GM18499 (cell line): ENCODE results near the gene TDRKH.

Experiments
- ATAC-seq: cut with Tn5 transposase; IDR thresholded peaks from one replicate; pipeline ENCODE4 v1.9.1; 2021; ENCODE audit warnings: moderate number of reproducible peaks; ENCODE audit not compliant: insufficient read depth, unreplicated experiment

TDRKH gene

DNA sequence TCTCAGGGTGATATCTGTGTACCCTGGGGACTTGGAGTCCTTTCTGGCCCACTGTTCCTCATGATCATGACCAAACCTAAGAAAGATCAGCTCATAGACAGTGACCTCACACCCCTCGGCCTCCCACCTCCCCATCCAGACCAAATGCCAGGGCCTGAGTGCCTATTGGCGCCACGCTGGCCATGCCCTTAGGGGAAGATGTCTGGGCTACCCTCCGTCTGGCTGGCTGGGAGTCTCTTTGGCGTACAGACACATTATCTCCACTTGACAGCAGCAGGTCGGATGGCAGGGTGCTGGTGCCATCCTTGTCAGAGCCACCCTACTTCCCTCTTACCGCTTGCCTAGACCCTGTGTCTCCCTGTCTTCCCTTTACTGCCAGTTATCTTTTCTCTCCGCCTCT, 32.9 kb upstream of the TDRKH start:
- no peak for ATAC-seq

- no peak for ATAC-seq
These were observed 32.1 kb upstream of the TDRKH start for GRCh38 chr1:151822404-151822803.

DNA sequence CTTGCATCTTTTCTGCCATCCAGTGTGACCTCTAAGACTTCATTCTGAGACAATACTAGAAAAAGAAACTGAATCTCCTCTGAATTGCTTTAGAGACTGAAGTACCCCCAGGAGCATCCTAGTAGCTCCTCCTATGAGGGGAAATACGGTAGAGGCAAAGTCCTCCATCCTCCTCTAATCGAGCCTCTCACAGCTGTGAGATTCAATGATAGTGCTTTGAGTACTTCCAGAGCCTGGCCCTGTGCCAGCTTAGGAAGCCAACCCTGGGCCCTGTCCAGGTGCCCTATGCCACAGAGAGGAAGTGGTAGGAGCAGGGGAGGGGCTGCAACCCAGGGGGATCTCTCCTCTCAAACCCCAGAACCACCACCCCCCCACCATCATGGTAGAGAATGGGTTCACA, 30.6 kb upstream of the TDRKH start:
- ATAC-seq = no peak

- no peak for ATAC-seq
These were observed 29.8 kb upstream of the TDRKH start for GRCh38 chr1:151819976-151820623.

DNA sequence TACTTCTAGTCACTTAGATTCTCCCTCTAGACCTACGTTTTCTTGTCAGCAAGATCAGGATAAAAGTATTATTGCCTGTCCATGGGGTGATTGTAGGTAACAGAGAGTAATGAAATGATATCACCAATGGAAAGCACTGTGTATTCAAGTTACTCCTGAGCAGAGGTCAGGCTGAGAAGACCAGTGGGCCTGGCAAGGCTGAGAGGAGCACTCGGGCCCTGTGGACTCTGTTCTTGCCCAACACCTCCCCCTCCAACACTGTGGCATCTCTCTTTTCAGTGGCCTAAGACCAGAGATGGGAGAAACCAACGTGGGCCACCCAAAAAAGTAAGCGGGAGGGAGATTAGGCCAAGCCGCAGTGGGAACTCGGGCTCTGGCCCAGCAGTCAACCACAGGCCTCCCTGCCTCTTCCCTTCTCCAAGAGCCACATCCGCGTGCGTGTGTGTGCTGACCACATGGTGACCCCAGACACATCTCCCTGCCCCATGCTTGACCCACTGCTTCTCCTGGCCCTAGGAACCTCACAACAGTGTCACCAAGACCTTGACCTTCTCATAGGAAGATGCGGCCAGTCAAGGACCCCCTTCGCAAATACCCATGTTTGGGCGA, 29.0 kb upstream of the TDRKH start:
- no peak for ATAC-seq

- no peak for ATAC-seq
These were observed 27.0 kb upstream of the TDRKH start for GRCh38 chr1:151817353-151817730.

DNA sequence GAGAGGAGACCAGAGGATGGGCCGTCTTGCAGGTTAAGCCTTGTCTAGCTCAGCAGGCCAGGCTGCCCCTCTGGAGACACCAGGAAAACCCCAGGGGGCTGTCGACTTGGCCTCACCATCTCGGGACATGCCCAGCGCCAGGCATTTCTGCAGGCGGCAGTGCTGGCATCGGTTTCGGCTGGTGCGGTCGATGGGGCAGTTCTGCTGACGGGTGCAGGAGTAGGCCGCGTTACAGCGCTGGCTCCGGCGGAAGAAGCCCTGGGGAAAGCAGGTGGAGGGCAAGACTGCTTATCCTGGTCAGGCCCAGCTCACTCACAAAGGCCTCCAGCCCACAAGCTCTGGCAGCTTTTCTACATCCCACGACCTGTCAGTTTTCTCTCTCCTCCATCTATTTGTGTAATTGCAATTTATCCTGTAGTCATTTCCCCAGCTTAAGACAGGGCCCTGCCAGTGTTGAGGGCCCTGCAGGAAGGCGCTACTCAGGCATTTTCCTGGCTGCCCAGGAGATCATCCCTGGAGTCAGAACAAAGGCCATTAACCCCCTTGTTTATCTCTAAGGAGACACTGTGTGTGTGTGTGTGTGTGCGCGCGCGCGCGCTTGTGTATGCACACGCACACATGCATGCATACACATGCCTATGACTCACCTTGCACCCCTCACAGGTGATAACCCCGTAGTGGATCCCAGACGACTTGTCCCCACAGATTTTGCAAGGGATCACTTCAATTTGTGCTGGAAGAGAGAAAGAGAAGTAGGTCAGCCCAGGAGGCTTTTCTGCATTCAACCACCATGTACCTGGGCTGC, 26.4 kb upstream of the TDRKH start:
- no peak for ATAC-seq

- no peak for ATAC-seq
These were observed 25.5 kb upstream of the TDRKH start for GRCh38 chr1:151815716-151816327.

- ATAC-seq = no peak
These were observed 24.8 kb upstream of the TDRKH start for GRCh38 chr1:151814971-151815545.

DNA sequence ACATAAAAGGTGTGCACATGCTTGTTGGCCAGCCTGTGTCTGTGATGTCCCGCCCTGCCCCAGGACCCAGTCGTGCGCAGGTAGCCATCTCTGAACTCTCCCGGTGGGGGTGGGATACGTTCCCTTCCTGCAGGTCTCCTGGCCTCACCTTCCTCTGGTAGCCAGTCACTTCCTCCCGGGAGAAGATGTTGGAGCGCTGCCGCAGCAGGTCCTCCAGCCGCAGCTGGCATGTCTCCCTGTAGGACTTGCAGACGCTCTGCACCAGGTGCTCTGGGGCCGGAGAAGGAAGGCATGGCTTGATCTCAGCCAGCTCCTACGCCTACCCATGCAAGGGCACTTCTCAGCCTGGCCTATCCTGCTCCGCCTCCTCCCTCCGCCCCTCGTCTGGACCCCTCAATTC, 24.1 kb upstream of the TDRKH start:
- no peak for ATAC-seq

DNA sequence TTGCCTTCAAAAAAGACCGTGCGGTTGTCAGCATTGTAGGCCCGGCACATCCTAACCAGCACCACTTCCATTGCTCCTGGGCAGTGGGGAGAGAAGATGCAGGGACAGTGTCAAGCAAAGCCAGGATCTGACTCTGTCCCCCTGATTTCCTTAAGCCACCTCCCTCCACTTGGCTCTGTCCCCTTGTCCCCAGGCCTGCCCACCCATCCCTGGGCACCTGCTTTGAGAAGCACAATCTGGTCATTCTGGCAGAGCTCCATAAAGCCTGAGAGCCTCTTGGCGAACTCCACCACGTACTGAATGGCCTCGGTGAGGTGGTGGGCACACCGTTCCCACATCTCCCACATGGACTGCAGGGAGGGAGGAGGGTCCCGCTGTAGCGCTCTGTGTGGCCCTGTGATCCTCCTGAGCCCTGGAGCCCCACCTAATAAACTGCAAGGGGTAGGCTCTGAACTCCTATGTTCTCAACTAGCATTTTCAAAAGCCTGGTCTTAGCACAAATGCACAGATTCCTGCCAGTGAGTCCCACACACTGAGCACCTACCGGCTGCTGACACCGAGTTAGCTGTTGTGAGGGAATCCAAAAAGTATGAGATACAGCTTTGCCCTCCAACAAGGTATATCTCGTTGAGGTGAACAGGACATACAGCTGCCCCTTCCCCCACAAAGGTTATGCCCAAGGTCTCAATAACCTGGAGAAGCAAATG, 23.1 kb upstream of the TDRKH start:
- no peak for ATAC-seq

DNA sequence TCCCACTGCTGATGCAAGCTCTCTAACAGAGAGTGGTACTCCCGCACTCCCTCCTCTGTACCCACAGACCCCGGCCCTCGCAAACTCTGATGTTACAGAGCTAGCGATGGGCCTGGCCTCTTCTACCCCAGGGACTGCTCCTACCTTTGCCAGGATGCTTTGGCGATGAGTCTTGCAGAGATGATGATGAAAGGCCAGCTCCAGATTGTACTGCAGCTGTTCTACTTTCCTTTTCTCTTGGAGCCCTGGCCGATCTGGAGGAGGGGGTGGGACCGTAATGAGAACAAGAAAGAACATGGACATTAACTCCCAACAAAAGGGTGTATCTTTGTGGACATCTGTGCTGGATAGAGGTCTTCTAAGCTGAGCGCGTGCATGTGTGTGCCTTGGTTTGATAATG, 20.9 kb upstream of the TDRKH start:
- no peak for ATAC-seq

- ATAC-seq = no peak
These were observed 19.8 kb upstream of the TDRKH start for GRCh38 chr1:151809985-151810556.

GRCh38 chr1:151809290-151809984, 19.1 kb upstream of the TDRKH start:
- no peak for ATAC-seq

DNA sequence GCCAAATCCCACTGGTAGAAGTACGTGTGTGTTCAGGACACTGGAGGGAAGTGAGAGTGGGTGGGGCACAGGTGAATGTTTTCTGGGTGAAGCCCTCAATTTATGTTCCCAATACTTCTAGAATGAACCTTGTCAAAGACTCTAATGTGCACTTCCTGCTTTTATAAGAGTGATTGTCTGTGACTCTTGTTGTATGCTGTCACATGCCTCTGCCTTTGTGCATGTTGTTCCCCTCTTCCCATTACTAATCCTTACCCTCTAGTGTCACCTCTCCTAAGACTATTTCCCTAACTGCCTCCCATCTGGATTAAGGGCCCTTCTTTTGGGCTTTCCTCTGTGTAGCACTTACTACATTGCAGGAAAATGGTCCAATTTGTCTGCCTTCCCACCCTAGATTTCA, 17.5 kb upstream of the TDRKH start:
- no peak for ATAC-seq

DNA sequence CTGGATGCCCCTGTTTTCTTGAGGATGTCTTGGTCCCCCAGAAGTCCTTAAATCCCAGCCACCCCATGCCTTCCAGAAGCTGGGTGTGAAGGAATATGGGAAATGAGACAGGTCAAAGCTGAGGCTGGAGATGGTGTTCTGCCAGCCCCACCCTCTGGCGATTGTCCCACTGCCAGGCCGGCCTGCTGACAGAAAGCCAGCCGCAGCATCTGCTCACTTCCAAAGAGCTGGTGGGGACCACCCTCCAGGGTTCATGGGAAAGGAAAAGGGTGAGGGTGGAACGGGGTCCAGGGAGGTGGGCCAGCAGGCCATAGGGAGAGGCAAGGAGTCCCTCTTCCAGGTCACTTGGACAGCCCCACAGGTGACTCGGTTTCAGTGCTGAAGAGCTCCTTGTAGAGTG, 16.8 kb upstream of the TDRKH start:
- ATAC-seq = no peak

DNA sequence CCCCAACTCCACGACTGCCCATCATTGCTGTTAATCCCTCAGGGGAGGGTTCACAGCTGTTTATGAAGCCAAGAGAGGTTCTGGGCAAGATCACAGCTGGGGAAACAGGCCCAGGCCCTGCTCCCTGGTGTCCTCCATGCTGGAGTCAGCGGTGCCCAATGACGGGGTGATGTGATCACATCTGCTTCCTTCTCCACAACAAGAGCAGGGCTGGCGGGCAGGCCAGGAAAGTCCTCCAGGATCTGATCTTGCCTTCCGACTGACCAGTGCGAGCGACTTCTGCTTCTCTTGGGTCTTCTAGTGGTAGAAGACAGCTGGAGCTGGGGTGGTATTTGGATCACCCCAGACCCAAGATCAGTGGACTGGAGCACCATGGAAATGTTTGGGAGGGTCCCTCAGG, 15.9 kb upstream of the TDRKH start:
- ATAC-seq = no peak

DNA sequence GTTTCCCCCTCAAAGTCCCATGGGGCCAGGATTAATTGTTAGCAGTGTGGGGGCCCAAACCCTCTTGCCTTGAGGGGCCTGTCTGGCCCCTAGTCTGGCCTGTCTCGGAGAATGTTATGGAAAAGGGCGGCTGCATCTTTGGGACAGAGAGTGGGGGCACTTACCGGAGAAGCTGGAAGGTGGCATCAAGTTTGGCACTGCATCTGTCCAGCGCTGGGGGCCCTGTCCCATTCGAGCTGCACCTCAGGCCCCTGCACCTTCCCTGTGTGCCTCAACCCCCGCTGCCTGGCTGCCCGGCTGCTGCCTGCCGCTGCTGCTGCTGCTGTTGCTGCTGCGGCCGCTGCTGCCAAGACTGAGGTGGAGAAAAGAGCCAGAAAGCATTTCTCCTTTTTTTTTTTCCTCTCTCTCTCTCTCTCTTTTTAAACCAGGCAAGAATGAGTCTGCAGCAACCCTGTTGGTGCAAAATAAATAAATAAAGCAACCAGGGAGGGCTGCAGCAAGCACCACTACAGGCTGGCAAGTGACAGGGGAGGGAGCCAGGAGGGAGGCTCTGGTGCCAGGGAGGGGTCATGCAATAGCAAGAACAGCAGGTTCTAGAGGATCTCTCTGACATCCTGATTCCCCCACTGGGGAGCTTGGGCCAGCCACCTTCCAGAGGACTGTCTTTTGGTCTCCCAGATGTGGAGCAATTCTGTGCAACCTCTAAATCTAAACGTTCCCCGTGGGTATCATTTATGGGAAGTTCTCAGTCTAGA, 14.9 kb upstream of the TDRKH start, which contains the start of gene LINGO4:
TSS of gene LINGO4 (minus strand) at position 354 of the 755 bp plus-strand sequence. CDS start 2,715 bp downstream, outside the sequence.
- ATAC-seq = no peak

DNA sequence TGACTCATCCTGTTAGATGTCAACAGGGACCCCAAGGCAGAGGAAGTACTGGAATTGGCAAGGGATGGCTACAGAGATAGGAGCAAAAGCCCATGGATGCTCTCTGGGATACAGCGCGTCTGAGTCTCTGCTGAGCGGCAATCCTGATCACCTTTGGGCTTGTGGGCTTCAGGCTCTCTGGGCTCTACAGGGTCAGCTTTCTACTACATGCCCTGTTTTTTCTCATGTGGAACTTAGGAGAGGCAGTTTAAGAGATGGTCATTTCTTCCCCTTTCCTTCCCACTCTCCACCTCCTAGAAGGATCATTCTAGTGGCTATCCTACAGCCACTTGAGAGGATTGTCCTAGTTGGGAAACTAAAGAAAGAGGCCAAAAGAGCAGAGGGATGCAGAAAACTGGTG, 13.6 kb upstream of the TDRKH start:
- no peak for ATAC-seq
